ENCODE data around the gene MYMK. TPM values are rescaled to one million over a fixed set of nuclear protein-coding genes. Genes with fewer than 3 reads are reported as not detected.

The MYMK gene
- total and polyA plus RNA-seq, 2 of the 8 experiments (the other 6 are each of a cell fraction or from before 2014, with no cell fraction given) = not detected

DNA sequence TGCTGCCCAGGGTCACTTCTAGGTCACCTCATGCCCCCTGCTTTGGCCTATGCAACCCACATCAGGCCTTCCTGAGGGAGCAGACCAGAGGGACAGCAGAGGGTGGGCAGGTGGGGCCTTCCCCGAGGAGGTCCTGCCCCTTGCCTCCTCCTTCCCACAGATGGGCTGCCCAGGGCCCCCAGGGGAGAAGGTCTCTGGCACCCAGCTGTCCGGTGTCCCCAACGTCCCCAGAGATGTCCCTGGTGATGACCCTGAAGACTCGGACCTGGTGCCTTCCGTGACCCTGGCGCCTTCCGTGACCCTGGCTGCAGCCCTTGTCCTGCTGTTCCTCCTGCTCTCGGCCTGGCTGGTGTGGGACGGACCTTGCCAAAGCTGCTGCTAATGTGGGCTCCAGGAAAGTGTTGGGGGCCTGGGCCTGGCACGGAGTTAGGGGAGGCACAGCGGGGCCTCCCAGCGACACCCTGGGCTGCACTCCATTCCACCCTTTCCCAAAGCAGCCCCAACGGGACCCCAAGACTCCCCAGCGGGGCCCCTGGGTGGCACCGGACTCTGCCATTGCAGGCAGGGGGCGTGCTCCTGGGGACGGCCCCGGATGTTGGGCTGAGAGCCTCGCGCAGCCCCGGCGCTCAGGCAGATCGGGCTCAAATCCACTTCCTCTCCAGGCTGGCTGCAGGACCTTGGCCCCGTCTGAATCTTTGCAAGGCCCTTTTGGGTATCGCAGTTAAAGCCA, 39.1 kb downstream of the MYMK start (continued):
- no peak for TF ChIP-seq SRF (IDR thresholded peaks at IDR 0.05; ENCODE audit: low read depth, low read length)
- no peak for TF ChIP-seq BRCA1 (IDR thresholded peaks at IDR 0.05; ENCODE audit: low read depth, low read length)
- TF ChIP-seq SIRT6 (IDR thresholded peaks at IDR 0.05; ENCODE audit: low read length) = no peak
